Measurements from ENCODE around the gene MYO1E.
A peak's percentile ranks its signal among the peaks of the same experiment; 100 is the strongest.
"Not testable (repeated sequence)": the region's sequence is repeated elsewhere in the genome, so short reads cannot be mapped to it uniquely, and the experiment has no call there.

Gene MYO1E

GRCh38 chr15:59168536-59168935 is 204.1 kb downstream of the MYO1E start:
- peak; percentile 51 for DNase-seq (ENCODE audit: low read depth)
- TF ChIP-seq, protein P1, sequence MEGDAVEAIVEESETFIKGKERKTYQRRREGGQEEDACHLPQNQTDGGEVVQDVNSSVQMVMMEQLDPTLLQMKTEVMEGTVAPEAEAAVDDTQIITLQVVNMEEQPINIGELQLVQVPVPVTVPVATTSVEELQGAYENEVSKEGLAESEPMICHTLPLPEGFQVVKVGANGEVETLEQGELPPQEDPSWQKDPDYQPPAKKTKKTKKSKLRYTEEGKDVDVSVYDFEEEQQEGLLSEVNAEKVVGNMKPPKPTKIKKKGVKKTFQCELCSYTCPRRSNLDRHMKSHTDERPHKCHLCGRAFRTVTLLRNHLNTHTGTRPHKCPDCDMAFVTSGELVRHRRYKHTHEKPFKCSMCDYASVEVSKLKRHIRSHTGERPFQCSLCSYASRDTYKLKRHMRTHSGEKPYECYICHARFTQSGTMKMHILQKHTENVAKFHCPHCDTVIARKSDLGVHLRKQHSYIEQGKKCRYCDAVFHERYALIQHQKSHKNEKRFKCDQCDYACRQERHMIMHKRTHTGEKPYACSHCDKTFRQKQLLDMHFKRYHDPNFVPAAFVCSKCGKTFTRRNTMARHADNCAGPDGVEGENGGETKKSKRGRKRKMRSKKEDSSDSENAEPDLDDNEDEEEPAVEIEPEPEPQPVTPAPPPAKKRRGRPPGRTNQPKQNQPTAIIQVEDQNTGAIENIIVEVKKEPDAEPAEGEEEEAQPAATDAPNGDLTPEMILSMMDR (IDR thresholded peaks at IDR 0.05; ENCODE audit: insufficient read depth, low read depth, low read length, missing control alignments), result no peak
- H3K4me3 ChIP-seq (ENCODE audit: low read length), result no peak overlapping the region

GRCh38 chr15:59166601-59167265 is 205.9 kb downstream of the MYO1E start:
- TF ChIP-seq, protein P1 (IDR thresholded peaks at IDR 0.05; ENCODE audit: insufficient read depth, low read depth, low read length, missing control alignments), result no peak

GRCh38 chr15:59166166-59166565 is 206.5 kb downstream of the MYO1E start:
- H3K4me3 ChIP-seq (ENCODE audit: low read length), result no peak overlapping the region
- TF ChIP-seq, protein P1 (IDR thresholded peaks at IDR 0.05; ENCODE audit: insufficient read depth, low read depth, low read length, missing control alignments), result no peak
- DNase-seq (ENCODE audit: low read depth), result peak; percentile 50

More at GRCh38 chr15:59166601-59167265, 205.9 kb downstream of the MYO1E start:
- DNase-seq (ENCODE audit: low read depth), result peak; percentile 73
- H3K4me3 ChIP-seq (ENCODE audit: low read length), result no peak overlapping the region

- no peak overlapping the region for H3K4me3 ChIP-seq (ENCODE audit: low read length)
- TF ChIP-seq, protein P1 (IDR thresholded peaks at IDR 0.05; ENCODE audit: insufficient read depth, low read depth, low read length, missing control alignments), result no peak
- DNase-seq (ENCODE audit: low read depth), result peak; percentile 93
Observed at GRCh38 chr15:59165726-59166125, 206.9 kb downstream of the MYO1E start.

DNA sequence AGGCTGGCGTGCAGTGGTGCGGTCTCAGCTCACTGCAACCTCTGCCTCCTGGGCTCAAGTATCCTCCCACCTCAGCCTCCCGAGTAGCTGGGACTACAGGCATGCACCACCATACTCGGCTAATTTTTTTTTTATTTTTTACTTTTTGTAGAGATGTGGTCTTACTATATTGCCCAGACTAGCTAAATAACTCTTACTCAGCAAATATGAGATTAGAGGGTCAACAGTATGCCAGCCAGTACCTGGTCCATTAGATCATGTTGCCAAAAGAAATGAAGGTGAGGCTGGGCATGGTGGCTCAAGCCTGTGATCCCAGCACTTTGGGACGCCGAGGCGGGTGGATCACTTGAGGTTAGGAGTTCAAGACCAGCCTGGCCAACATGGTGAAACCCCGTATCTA is 210.6 kb downstream of the MYO1E start:
- not testable (repeated sequence) for H3K4me3 ChIP-seq (ENCODE audit: low read length); DNase-seq (ENCODE audit: low read depth)

- TF ChIP-seq, protein P1 (IDR thresholded peaks at IDR 0.05; ENCODE audit: insufficient read depth, low read depth, low read length, missing control alignments), result peak; percentile 59
- no peak overlapping the region for H3K4me3 ChIP-seq (ENCODE audit: low read length)
- DNase-seq (ENCODE audit: low read depth), result no peak
Observed at GRCh38 chr15:59160880-59161593, 211.6 kb downstream of the MYO1E start.

- DNase-seq (ENCODE audit: low read depth), result no peak
- TF ChIP-seq, protein P1 (IDR thresholded peaks at IDR 0.05; ENCODE audit: insufficient read depth, low read depth, low read length, missing control alignments), result no peak
- H3K4me3 ChIP-seq (ENCODE audit: low read length), result no peak overlapping the region
Observed at GRCh38 chr15:59159210-59159609, 213.5 kb downstream of the MYO1E start.

All from epithelial cell of esophagus (primary cell).